Upper lobe of left lung (tissue), 6 donors: ENCODE measurements around the gene DCLK1. TPM values are rescaled to one million over a fixed set of nuclear protein-coding genes. Genes with fewer than 3 reads are reported as not detected.

Experiments
- ATAC-seq, 2 donors: fragments of 200-7000 bp; cut with Tn5 transposase; one replicate each; pipeline ENCODE4 v1.9.1; 2022; ENCODE audit warnings: mild to moderate bottlenecking in 2 of 2, moderate library complexity in 2 of 2; ENCODE audit not compliant: low FRiP score in 2 of 2
- DNase-seq, 2 donors: peaks; one replicate each; pipeline ENCODE4 v3.0.0-alpha.2; 2019 to 2020
- H3K27ac ChIP-seq, 4 donors: fragments of 200-600 bp; sonication (generic); one replicate each; pipeline ENCODE4 v1.5.1; 2016 to 2019
- H3K27me3 ChIP-seq, 4 donors: fragments of 200-600 bp; sonication (generic); one replicate each; pipeline ENCODE4 v1.5.1; 2017 to 2019
- H3K36me3 ChIP-seq, 4 donors: fragments of 200-600 bp; sonication (generic); one replicate each; pipeline ENCODE4 v1.5.1; 2016 to 2019
- H3K4me1 ChIP-seq, 4 donors: fragments of 200-600 bp; sonication (generic); one replicate each; pipeline ENCODE4 v1.5.1; 2018 to 2019
- H3K4me3 ChIP-seq, 4 donors: fragments of 200-600 bp; sonication (generic); one replicate each; pipeline ENCODE4 v1.5.1; 2017 to 2019; ENCODE audit warnings: mild to moderate bottlenecking in 2 of 4, moderate library complexity in 1 of 4
- H3K9me3 ChIP-seq, 4 donors: fragments of 200-600 bp; sonication (generic); one replicate each; pipeline ENCODE4 v1.5.1; 2018 to 2019
- CTCF ChIP-seq, 6 experiments: fragments of 450-650 bp in 4 of 6; fragments of 200-600 bp in 2 of 6; sonication (generic) in 2 of 6; IDR thresholded peaks; one replicate each; pipeline ENCODE4 v1.5.1; 2016 to 2019; ENCODE audit warnings: antibody characterized with exemption in 6 of 6
- EP300 ChIP-seq, 4 donors: sonication (generic); formaldehyde crosslinking; IDR thresholded peaks; one replicate each; pipeline ENCODE4 v1.5.1; 2017; ENCODE audit warnings: antibody characterized with exemption in 4 of 4, control low read depth in 2 of 4
- POLR2A ChIP-seq, 4 donors: fragments of 450-650 bp; IDR thresholded peaks; one replicate each; pipeline ENCODE4 v1.5.1; 2016 to 2017; ENCODE audit warnings: antibody characterized with exemption in 4 of 4, mild to moderate bottlenecking in 2 of 4
- POLR2AphosphoS5 ChIP-seq, 2 donors: sonication (generic); formaldehyde crosslinking; IDR thresholded peaks; one replicate each; pipeline ENCODE4 v1.5.1; 2017; ENCODE audit warnings: antibody characterized with exemption in 2 of 2
- WGBS, 2 donors: methylation state at CpG; one replicate each; pipeline ENCODE4 v1.1.5; 2017 to 2018; 5-methylcytosine and 5-hydroxymethylcytosine counted together
- total RNA-seq, 6 donors: library from RNA; depleted of rRNA in 4 of 6; stranded (reverse); fragments of >200 nt in 4 of 6; gene quantifications; one replicate each; pipeline versions ENCODE4 v1.1.0 to v1.2.1, GENCODE V29; 2016 to 2021
- donor health status: DM: no; HTN: no; CAD: no; lungs with moderate emphysema.
- donor health status: DM: no; HTN: yes; CAD: no; lungs with severe emphysema.

DCLK1 gene
- total RNA-seq, 6 donors from 2014 or later = 2.1 to 14.7 (median 3.9) TPM

GRCh38 chr13:36086117-36086516, 45.1 kb downstream of the DCLK1 start:
- Histone ChIP-seq H3K27ac (no peak overlapping the region), H3K4me3 (no peak overlapping the region), H3K36me3 (no peaks in the 10 kb centered on the region), H3K27me3 (no peaks in the 10 kb centered on the region), H3K4me1 (no peaks in the 10 kb centered on the region), H3K9me3 (no peaks in the 10 kb centered on the region)
- ATAC-seq = no peak
- DNase-seq = no peak
- 69 to 70% methylated on average over 3 of the region's 3 CpGs for WGBS, 2 donors
- no peak for TF ChIP-seq POLR2A (IDR thresholded peaks at IDR 0.05)

- H3K36me3 ChIP-seq = no peaks in the 10 kb centered on the region
- H3K9me3 ChIP-seq = no peaks in the 10 kb centered on the region
- WGBS, 2 donors = 66 to 67% methylated on average over 6 of the region's 6 CpGs
- no peak for DNase-seq
- no peak for TF ChIP-seq POLR2AphosphoS5 (IDR thresholded peaks at IDR 0.05)
- no peak for TF ChIP-seq CTCF (IDR thresholded peaks at IDR 0.05)
- no peak for TF ChIP-seq POLR2A (IDR thresholded peaks at IDR 0.05)
- TF ChIP-seq EP300 (IDR thresholded peaks at IDR 0.05) = no peak
- H3K27me3 ChIP-seq = no peaks in the 10 kb centered on the region
- no peak overlapping the region for H3K4me3 ChIP-seq
- no peak overlapping the region for H3K27ac ChIP-seq
- ATAC-seq = no peak
- H3K4me1 ChIP-seq = no peaks in the 10 kb centered on the region
Observed at GRCh38 chr13:36084131-36084530, 47.1 kb downstream of the DCLK1 start.

- ATAC-seq = no peak
- Histone ChIP-seq H3K27ac (no peak overlapping the region), H3K4me1 (no peaks in the 10 kb centered on the region), H3K4me3 (no peak overlapping the region), H3K36me3 (no peaks in the 10 kb centered on the region), H3K9me3 (no peaks in the 10 kb centered on the region), H3K27me3 (no peaks in the 10 kb centered on the region)
- 67 to 75% methylated on average over 2 of the region's 2 CpGs for WGBS, 2 donors
- TF ChIP-seq POLR2AphosphoS5 (IDR thresholded peaks at IDR 0.05) (no peak), EP300 (IDR thresholded peaks at IDR 0.05) (no peak), POLR2A (IDR thresholded peaks at IDR 0.05) (no peak), CTCF (IDR thresholded peaks at IDR 0.05) (no peak)
- DNase-seq = no peak
Observed at GRCh38 chr13:36082806-36083205, 48.4 kb downstream of the DCLK1 start.

- WGBS, 2 donors = 78 to 83% methylated on average over 2 of the region's 2 CpGs
- DNase-seq (no peak), ATAC-seq (no peak)
- Histone ChIP-seq H3K4me3 (no peak overlapping the region), H3K27ac (no peak overlapping the region), H3K36me3 (no peaks in the 10 kb centered on the region), H3K4me1 (no peaks in the 10 kb centered on the region), H3K27me3 (no peaks in the 10 kb centered on the region), H3K9me3 (no peaks in the 10 kb centered on the region)
- TF ChIP-seq CTCF (IDR thresholded peaks at IDR 0.05) (no peak), EP300 (IDR thresholded peaks at IDR 0.05) (no peak), POLR2AphosphoS5 (IDR thresholded peaks at IDR 0.05) (no peak), POLR2A (IDR thresholded peaks at IDR 0.05) (no peak)
Observed at GRCh38 chr13:36082396-36082795, 48.8 kb downstream of the DCLK1 start.

GRCh38 chr13:36076211-36076610, 55.0 kb downstream of the DCLK1 start:
- DNase-seq (no peak), ATAC-seq (no peak)
- H3K27ac ChIP-seq = no peak overlapping the region
- H3K4me1 ChIP-seq = no peaks in the 10 kb centered on the region
- TF ChIP-seq POLR2AphosphoS5 (IDR thresholded peaks at IDR 0.05) (no peak), POLR2A (IDR thresholded peaks at IDR 0.05) (no peak), EP300 (IDR thresholded peaks at IDR 0.05) (no peak), CTCF (IDR thresholded peaks at IDR 0.05) (no peak)
- no peak overlapping the region for H3K4me3 ChIP-seq
- no peaks in the 10 kb centered on the region for H3K36me3 ChIP-seq
- H3K9me3 ChIP-seq = no peaks in the 10 kb centered on the region
- no peaks in the 10 kb centered on the region for H3K27me3 ChIP-seq
